ENCODE results near the gene ZNG1A. TPM values are rescaled to one million over a fixed set of nuclear protein-coding genes. Genes with fewer than 3 reads are reported as not detected.
A peak's percentile ranks its signal among the peaks of the same experiment; 100 is the strongest.

ZNG1A gene
- polyA plus RNA-seq, 3 donors, result 26.7 to 70.5 (median 53.1) TPM

- H3K27ac ChIP-seq (ENCODE audit: low read depth in 1 of 2, low read length in 2 of 2), result peak overlapping the region in 1 of 2 donors; percentile 94
- H4K20me1 ChIP-seq (ENCODE audit: insufficient read depth, low read length), result peaks cover 7% of the 10 kb centered on the region
- no peaks in the 10 kb centered on the region for H3K36me3 ChIP-seq (replicated peaks in 1 of 2; ENCODE audit: control insufficient read depth in 1 of 2, insufficient read depth in 2 of 2, low read length in 2 of 2)
- H3K27me3 ChIP-seq (ENCODE audit: control insufficient read depth in 2 of 2, insufficient read depth in 2 of 2, low read length in 2 of 2), result no peaks in the 10 kb centered on the region
- Mint-ChIP-seq H3K27ac (peak overlapping the region in 2 of 7 donors; percentile 75 to 97), H3K4me1 (peaks cover 55% of the 10 kb centered on the region), H3K4me3 (peak overlapping the region; percentile 88 to 90), H3K9me3 (no peaks in the 10 kb centered on the region), H3K27me3 (ENCODE audit: low read depth in 3 of 3) (no peaks in the 10 kb centered on the region), H3K36me3 (peaks cover 14 to 21% of the 10 kb centered on the region in 2 donors)
- H3K4me2 ChIP-seq (replicated peaks; ENCODE audit: extremely low read depth, low read length, poor library complexity, severe bottlenecking), result peak overlapping the region; percentile 88
- H3K4me1 ChIP-seq (ENCODE audit: control insufficient read depth in 1 of 2, insufficient read depth in 2 of 2, low read length in 2 of 2), result peaks cover 70 to 90% of the 10 kb centered on the region in 2 donors
- no peaks in the 10 kb centered on the region for H3K9me3 ChIP-seq (replicated peaks in 1 of 2; ENCODE audit: control insufficient read depth in 1 of 2, insufficient read depth in 1 of 2, low read length in 2 of 2)
- intact Hi-C loops (cut with micrococcal nuclease), result loop anchor here in 1 of 2 donors (5.0 kb wide), 1 partner anchor 79 kb away; no protein-coding TSS in a partner anchor
- H3K9ac ChIP-seq (ENCODE audit: insufficient read depth, low read length, poor library complexity, severe bottlenecking), result no peak overlapping the region
- no CpG with 5 or more reads among the region's 2 CpGs for WGBS (ENCODE audit: insufficient coverage)
- peaks cover 100% of the 10 kb centered on the region for H3K79me2 ChIP-seq (ENCODE audit: insufficient read depth, low read length)
- H2AFZ ChIP-seq (ENCODE audit: insufficient read depth, low read depth, low read length, poor library complexity, severe bottlenecking), result no peak overlapping the region
- H3K4me3 ChIP-seq (replicated peaks in 1 of 3; ENCODE audit: low read depth in 2 of 3, low read length in 3 of 3), result peak overlapping the region; percentile 83 to 97 (median 86)
- DNase-seq, result no peak
- TF ChIP-seq CTCF (IDR thresholded peaks at IDR 0.05), result no peak
Observed at GRCh38 chr9:217950-218349, 39.1 kb upstream of the ZNG1A start.

GRCh38 chr9:216866-217265 is 38.0 kb upstream of the ZNG1A start:
- TF ChIP-seq CTCF (IDR thresholded peaks at IDR 0.05), result no peak
- no peaks in the 10 kb centered on the region for H3K27me3 Mint-ChIP-seq (ENCODE audit: low read depth in 3 of 3)
- Histone ChIP-seq H3K9me3 (replicated peaks in 1 of 2; ENCODE audit: control insufficient read depth in 1 of 2, insufficient read depth in 1 of 2, low read length in 2 of 2) (no peaks in the 10 kb centered on the region), H3K4me3 (replicated peaks in 1 of 3; ENCODE audit: low read depth in 2 of 3, low read length in 3 of 3) (peak overlapping the region; percentile 83 to 97 (median 86)), H4K20me1 (ENCODE audit: insufficient read depth, low read length) (peaks cover 2% of the 10 kb centered on the region), H2AFZ (ENCODE audit: insufficient read depth, low read depth, low read length, poor library complexity, severe bottlenecking) (peak overlapping the region; percentile 36), H3K4me1 (ENCODE audit: control insufficient read depth in 1 of 2, insufficient read depth in 2 of 2, low read length in 2 of 2) (peaks cover 70 to 90% of the 10 kb centered on the region in 2 donors), H3K4me2 (replicated peaks; ENCODE audit: extremely low read depth, low read length, poor library complexity, severe bottlenecking) (peak overlapping the region; percentile 88), H3K36me3 (replicated peaks in 1 of 2; ENCODE audit: control insufficient read depth in 1 of 2, insufficient read depth in 2 of 2, low read length in 2 of 2) (no peaks in the 10 kb centered on the region), H3K27ac (ENCODE audit: low read depth in 1 of 2, low read length in 2 of 2) (peak overlapping the region; percentile 57 to 94), H3K27me3 (ENCODE audit: control insufficient read depth in 2 of 2, insufficient read depth in 2 of 2, low read length in 2 of 2) (no peaks in the 10 kb centered on the region), H3K9ac (ENCODE audit: insufficient read depth, low read length, poor library complexity, severe bottlenecking) (peak overlapping the region; percentile 90), H3K79me2 (ENCODE audit: insufficient read depth, low read length) (peaks cover 93% of the 10 kb centered on the region)
- no CpG with 5 or more reads among the region's 1 CpG for WGBS (ENCODE audit: insufficient coverage)
- H3K36me3 Mint-ChIP-seq, result peaks cover 11 to 21% of the 10 kb centered on the region in 2 donors
- H3K4me3 Mint-ChIP-seq, result peak overlapping the region; percentile 88 to 90
- peak overlapping the region in 6 of 7 donors; percentile 93 to 98 (median 96) for H3K27ac Mint-ChIP-seq
- no peak for DNase-seq
- peaks cover 55% of the 10 kb centered on the region for H3K4me1 Mint-ChIP-seq
- intact Hi-C loops (cut with micrococcal nuclease), result loop anchor here in 1 of 2 donors (5.0 kb wide), 1 partner anchor 80 kb away; no protein-coding TSS in a partner anchor
- H3K9me3 Mint-ChIP-seq, result no peaks in the 10 kb centered on the region
